K562 (cell line): Measurements from ENCODE around the gene LTK. TPM values are rescaled to one million over a fixed set of nuclear protein-coding genes. Genes with fewer than 3 reads are reported as not detected.
A peak's percentile ranks its signal among the peaks of the same experiment; 100 is the strongest.

Experiments used
- BRD4 ChIP-seq: fragments of 200-600 bp; sonication (generic); IDR thresholded peaks from 2 replicates; pipeline ENCODE4 v1.6.1; 2017; ENCODE audit warnings: inconsistent platforms
- CBFA2T2 ChIP-seq: fragments of 450-650 bp; conservative IDR thresholded peaks from 2 replicates; pipeline ENCODE4 v1.6.1; 2017; ENCODE audit warnings: mild to moderate bottlenecking
- CREBBP ChIP-seq: IDR thresholded peaks from one replicate; pipeline ENCODE4 v1.6.1; 2012; ENCODE audit warnings: low read depth, mild to moderate bottlenecking, control low read depth, inconsistent platforms, low read length
- CXXC5 ChIP-seq: fragments of 250-450 bp; sonication (Bioruptor Pico); IDR thresholded peaks from 2 replicates; pipeline ENCODE4 v1.8.0; 2022; ENCODE audit warnings: inconsistent platforms, mild to moderate bottlenecking, moderate library complexity
- DNMT1 ChIP-seq: fragments of 450-650 bp; IDR thresholded peaks from 2 replicates; pipeline ENCODE4 v1.6.1; 2016; ENCODE audit warnings: antibody characterized with exemption, mild to moderate bottlenecking
- GATAD2B ChIP-seq: fragments of 450-650 bp; IDR thresholded peaks from 2 replicates; pipeline ENCODE4 v1.6.1; 2017; ENCODE audit warnings: mild to moderate bottlenecking, borderline replicate concordance
- KDM5B ChIP-seq: fragments of 200-600 bp; sonication (generic); IDR thresholded peaks from 2 replicates; pipeline ENCODE4 v1.6.1; 2012; ENCODE audit warnings: low read depth, mild to moderate bottlenecking, moderate library complexity, low read length, control low read depth, inconsistent platforms; ENCODE audit not compliant: insufficient replicate concordance
- MCM7 ChIP-seq, 2 experiments: fragments of 450-650 bp; IDR thresholded peaks; 2 replicates each; pipeline ENCODE4 v1.6.1; 2016 to 2018
- NR1H2 ChIP-seq: sonication (generic); formaldehyde crosslinking; IDR thresholded peaks from 2 replicates; pipeline ENCODE4 v1.4.0; 2020; ENCODE audit warnings: mild to moderate bottlenecking, missing genetic modification reagents
- PKNOX1 ChIP-seq: fragments of 450-650 bp; IDR thresholded peaks from 2 replicates; pipeline ENCODE4 v1.6.1; 2016
- RB1 ChIP-seq: fragments of 450-650 bp; IDR thresholded peaks from 2 replicates; pipeline ENCODE4 v1.6.1; 2017; ENCODE audit warnings: low read depth, mild to moderate bottlenecking
- RCOR1 ChIP-seq, 2 experiments: IDR thresholded peaks; 2 replicates each; pipeline ENCODE4 v1.6.1; 2012; ENCODE audit warnings: low read depth in 2 of 2, low read length in 2 of 2, borderline replicate concordance in 1 of 2, improper control_type of control experiment in 1 of 2
- SMARCC2 ChIP-seq: fragments of 450-650 bp; IDR thresholded peaks from 2 replicates; pipeline ENCODE4 v1.6.1; 2017; ENCODE audit warnings: antibody characterized with exemption, moderate library complexity, mild to moderate bottlenecking, low read depth
- TCF15 ChIP-seq: fragments of 250-450 bp; sonication (Bioruptor Pico); IDR thresholded peaks from 2 replicates; pipeline ENCODE4 v1.8.0; 2022; ENCODE audit warnings: moderate library complexity, mild to moderate bottlenecking, inconsistent platforms
- ZBTB5 ChIP-seq: fragments of 450-650 bp; IDR thresholded peaks from 2 replicates; pipeline ENCODE4 v1.6.1; 2017; ENCODE audit warnings: antibody characterized with exemption
- ZNF174 ChIP-seq: fragments of 250-450 bp; sonication (Bioruptor Pico); IDR thresholded peaks from 2 replicates; pipeline ENCODE4 v1.4.0; 2020; ENCODE audit warnings: mild to moderate bottlenecking
- ZNF175 ChIP-seq: fragments of 200-800 bp; sonication (Bioruptor generic); IDR thresholded peaks from 2 replicates; pipeline ENCODE4 v1.6.1; 2016; ENCODE audit warnings: low read depth, mild to moderate bottlenecking, missing genetic modification characterization, missing compliant biosample characterization
- ZNF668 ChIP-seq: fragments of 250-450 bp; sonication (Bioruptor Pico); IDR thresholded peaks from 2 replicates; pipeline ENCODE4 v1.8.0; 2022; ENCODE audit warnings: mild to moderate bottlenecking, inconsistent platforms
- ZNF766 ChIP-seq: fragments of 200-800 bp; sonication (Bioruptor generic); conservative IDR thresholded peaks from 2 replicates; pipeline ENCODE4 v1.6.1; 2016; ENCODE audit warnings: missing genetic modification characterization, missing compliant biosample characterization
- polyA plus RNA-seq, 8 experiments: library from polyadenylated mRNA; depleted of rRNA in 4 of 8; stranded (reverse) in 5 of 8; unstranded in 3 of 8; fragments of >200 nt; fragmentation: Nextera tagmentation in 2 of 8; fragmentation: Illumina TruSeq in 1 of 8; extraction: Ambion mirVana in 2 of 8; extraction: Trizol in 1 of 8; gene quantifications; 2 replicates each; pipeline versions ENCODE4 v1.2.1 to v1.2.3, GENCODE V29; 2011 to 2014; ENCODE audit warnings: inconsistent platforms in 1 of 8, missing spikeins in 1 of 8
- total RNA-seq, 7 experiments: library from RNA; depleted of rRNA in 6 of 7; stranded (reverse); fragments of >200 nt in 6 of 7; fragmentation: Illumina TruSeq in 2 of 7; extraction: Trizol in 2 of 7; gene quantifications; 2 replicates each; pipeline versions ENCODE4 v1.2.1 to v1.2.3, GENCODE V29; 2011 to 2021; ENCODE audit warnings: low replicate concordance in 1 of 7
- TF ChIP-seq, protein P1 (sequence below), 2 experiments: fragments of 450-650 bp in 1 of 2; sonication (generic) in 1 of 2; formaldehyde crosslinking; conservative IDR thresholded peaks; 2 replicates each; pipeline versions ENCODE4 v1.4.0 to v1.8.1; 2020 to 2022; ENCODE audit warnings: mild to moderate bottlenecking in 1 of 2, missing genetic modification reagents in 1 of 2
- TF ChIP-seq, protein P2 (sequence below): fragments of 450-650 bp; IDR thresholded peaks from 2 replicates; pipeline ENCODE4 v1.6.1; 2018; ENCODE audit not compliant: partially characterized antibody

LTK gene
- total and polyA plus RNA-seq, 9 of the 15 experiments (the other 6 are each of a cell fraction or from before 2014, with no cell fraction given), result 0.25 to 4.4 (median 1.8) TPM

GRCh38 chr15:41557673-41558399 lies 44.2 kb upstream of the LTK start (continued):
- TF ChIP-seq PKNOX1, result no peak
- TF ChIP-seq MCM7 (IDR thresholded peaks at IDR 0.05), result peak in 1 of 2 experiments; percentile 24; a peak in 1 of 4 replicates
- no peak for TF ChIP-seq ZNF668 (CRISPR knock-in tag)
- no peak for TF ChIP-seq CBFA2T2
- TF ChIP-seq RCOR1 (IDR thresholded peaks at IDR 0.05; ENCODE audit: borderline replicate concordance in 1 of 2, low read depth in 2 of 2, low read length in 2 of 2), result peak in 1 of 2 experiments; percentile 39; a peak in 1 of 4 replicates
- TF ChIP-seq, protein P1, sequence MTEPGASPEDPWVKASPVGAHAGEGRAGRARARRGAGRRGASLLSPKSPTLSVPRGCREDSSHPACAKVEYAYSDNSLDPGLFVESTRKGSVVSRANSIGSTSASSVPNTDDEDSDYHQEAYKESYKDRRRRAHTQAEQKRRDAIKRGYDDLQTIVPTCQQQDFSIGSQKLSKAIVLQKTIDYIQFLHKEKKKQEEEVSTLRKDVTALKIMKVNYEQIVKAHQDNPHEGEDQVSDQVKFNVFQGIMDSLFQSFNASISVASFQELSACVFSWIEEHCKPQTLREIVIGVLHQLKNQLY (CRISPR knock-in tag; conservative IDR thresholded peaks at IDR 0.05), result no peak
- 0 out of 2 replicates have a peak, but pooled peaks have one; percentile 42 for TF ChIP-seq GATAD2B
- TF ChIP-seq, protein P2, sequence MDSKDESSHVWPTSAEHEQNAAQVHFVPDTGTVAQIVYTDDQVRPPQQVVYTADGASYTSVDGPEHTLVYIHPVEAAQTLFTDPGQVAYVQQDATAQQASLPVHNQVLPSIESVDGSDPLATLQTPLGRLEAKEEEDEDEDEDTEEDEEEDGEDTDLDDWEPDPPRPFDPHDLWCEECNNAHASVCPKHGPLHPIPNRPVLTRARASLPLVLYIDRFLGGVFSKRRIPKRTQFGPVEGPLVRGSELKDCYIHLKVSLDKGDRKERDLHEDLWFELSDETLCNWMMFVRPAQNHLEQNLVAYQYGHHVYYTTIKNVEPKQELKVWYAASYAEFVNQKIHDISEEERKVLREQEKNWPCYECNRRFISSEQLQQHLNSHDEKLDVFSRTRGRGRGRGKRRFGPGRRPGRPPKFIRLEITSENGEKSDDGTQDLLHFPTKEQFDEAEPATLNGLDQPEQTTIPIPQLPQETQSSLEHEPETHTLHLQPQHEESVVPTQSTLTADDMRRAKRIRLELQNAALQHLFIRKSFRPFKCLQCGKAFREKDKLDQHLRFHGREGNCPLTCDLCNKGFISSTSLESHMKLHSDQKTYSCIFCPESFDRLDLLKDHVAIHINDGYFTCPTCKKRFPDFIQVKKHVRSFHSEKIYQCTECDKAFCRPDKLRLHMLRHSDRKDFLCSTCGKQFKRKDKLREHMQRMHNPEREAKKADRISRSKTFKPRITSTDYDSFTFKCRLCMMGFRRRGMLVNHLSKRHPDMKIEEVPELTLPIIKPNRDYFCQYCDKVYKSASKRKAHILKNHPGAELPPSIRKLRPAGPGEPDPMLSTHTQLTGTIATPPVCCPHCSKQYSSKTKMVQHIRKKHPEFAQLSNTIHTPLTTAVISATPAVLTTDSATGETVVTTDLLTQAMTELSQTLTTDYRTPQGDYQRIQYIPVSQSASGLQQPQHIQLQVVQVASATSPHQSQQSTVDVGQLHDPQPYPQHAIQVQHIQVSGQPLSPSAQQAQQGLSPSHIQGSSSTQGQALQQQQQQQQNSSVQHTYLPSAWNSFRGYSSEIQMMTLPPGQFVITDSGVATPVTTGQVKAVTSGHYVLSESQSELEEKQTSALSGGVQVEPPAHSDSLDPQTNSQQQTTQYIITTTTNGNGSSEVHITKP, result no peak
- no peak for TF ChIP-seq ZBTB5
- no peak for TF ChIP-seq ZNF175
- no peak for TF ChIP-seq BRD4
- TF ChIP-seq CREBBP, result no peak
- no peak for TF ChIP-seq ZNF766 (CRISPR knock-in tag)
- TF ChIP-seq ZNF174 (CRISPR knock-in tag), result no peak
- no peak for TF ChIP-seq KDM5B
- TF ChIP-seq DNMT1, result no peak
- TF ChIP-seq NR1H2 (CRISPR knock-in tag), result no peak
- 0 out of 2 replicates have a peak, but pooled peaks have one; percentile 7 for TF ChIP-seq CXXC5
- TF ChIP-seq SMARCC2, result no peak
- TF ChIP-seq RB1, result peak; percentile 37; the same call in 1 of the 2 replicates
- no peak for TF ChIP-seq TCF15
